Mucosa of stomach (tissue), 1 donor: ENCODE data around the gene MYCT1.
"Not testable (repeated sequence)": the region's sequence is repeated elsewhere in the genome, so short reads cannot be mapped to it uniquely, and the experiment has no call there.

Experiments
- H3K27me3 ChIP-seq: one replicate; pipeline ENCODE4 v1.7.0; 2013; ENCODE audit warnings: mild to moderate bottlenecking, low read length; ENCODE audit not compliant: control insufficient read depth, insufficient read depth
- H3K36me3 ChIP-seq: one replicate; pipeline ENCODE4 v1.7.0; 2013; ENCODE audit warnings: low read length; ENCODE audit not compliant: control insufficient read depth, insufficient read depth
- H3K4me1 ChIP-seq: one replicate; pipeline ENCODE4 v1.7.0; 2013; ENCODE audit warnings: mild to moderate bottlenecking, low read length; ENCODE audit not compliant: control insufficient read depth, insufficient read depth
- H3K4me3 ChIP-seq: one replicate; pipeline ENCODE4 v1.7.0; 2013; ENCODE audit warnings: low read length
- H3K9ac ChIP-seq: one replicate; pipeline ENCODE4 v1.7.0; 2013; ENCODE audit warnings: mild to moderate bottlenecking, low read length, moderate library complexity
- H3K9me3 ChIP-seq: one replicate; pipeline ENCODE4 v1.7.0; 2013; ENCODE audit warnings: mild to moderate bottlenecking, low read length, moderate library complexity; ENCODE audit not compliant: control insufficient read depth
- donor health status: Pancreatic carcinoma.

Gene MYCT1

GRCh38 chr6:152695372-152696045, 2.2 kb upstream of the MYCT1 start:
- no peaks in the 10 kb centered on the region for H3K36me3 ChIP-seq
- no peak overlapping the region for H3K9ac ChIP-seq
- H3K4me3 ChIP-seq, result no peak overlapping the region
- no peaks in the 10 kb centered on the region for H3K4me1 ChIP-seq
- no peaks in the 10 kb centered on the region for H3K9me3 ChIP-seq
- no peaks in the 10 kb centered on the region for H3K27me3 ChIP-seq

GRCh38 chr6:152696522-152696921, 1.2 kb upstream of the MYCT1 start:
- Histone ChIP-seq H3K9me3 (no peaks in the 10 kb centered on the region), H3K4me1 (no peaks in the 10 kb centered on the region), H3K9ac (no peak overlapping the region), H3K27me3 (no peaks in the 10 kb centered on the region), H3K4me3 (no peak overlapping the region), H3K36me3 (no peaks in the 10 kb centered on the region)

- Histone ChIP-seq H3K4me3 (no peak overlapping the region), H3K4me1 (no peaks in the 10 kb centered on the region), H3K36me3 (no peaks in the 10 kb centered on the region), H3K9me3 (no peaks in the 10 kb centered on the region), H3K27me3 (no peaks in the 10 kb centered on the region), H3K9ac (no peak overlapping the region)
Measured at GRCh38 chr6:152698692-152699091, 995 bp downstream of the MYCT1 start.

- H3K27me3 ChIP-seq, result no peaks in the 10 kb centered on the region
- H3K4me3 ChIP-seq, result no peak overlapping the region
- no peaks in the 10 kb centered on the region for H3K4me1 ChIP-seq
- no peaks in the 10 kb centered on the region for H3K36me3 ChIP-seq
- H3K9ac ChIP-seq, result no peak overlapping the region
- no peaks in the 10 kb centered on the region for H3K9me3 ChIP-seq
Measured at GRCh38 chr6:152700427-152700826, 2.7 kb downstream of the MYCT1 start.

- no peak overlapping the region for H3K9ac ChIP-seq
- H3K27me3 ChIP-seq, result no peaks in the 10 kb centered on the region
- no peak overlapping the region for H3K4me3 ChIP-seq
- no peaks in the 10 kb centered on the region for H3K4me1 ChIP-seq
- no peaks in the 10 kb centered on the region for H3K9me3 ChIP-seq
- no peaks in the 10 kb centered on the region for H3K36me3 ChIP-seq
Measured at GRCh38 chr6:152701081-152701862, 3.6 kb downstream of the MYCT1 start.

GRCh38 chr6:152701863-152702401, 4.2 kb downstream of the MYCT1 start:
- Histone ChIP-seq H3K9ac (no peak overlapping the region), H3K27me3 (no peaks in the 10 kb centered on the region), H3K4me1 (no peaks in the 10 kb centered on the region), H3K36me3 (no peaks in the 10 kb centered on the region), H3K9me3 (no peaks in the 10 kb centered on the region), H3K4me3 (no peak overlapping the region)

GRCh38 chr6:152703750-152704149, 6.1 kb downstream of the MYCT1 start:
- not testable (repeated sequence) for H3K36me3 ChIP-seq, H3K4me3 ChIP-seq, H3K27me3 ChIP-seq, H3K9me3 ChIP-seq, H3K9ac ChIP-seq, H3K4me1 ChIP-seq

- Histone ChIP-seq H3K4me1 (no peaks in the 10 kb centered on the region), H3K9ac (no peak overlapping the region), H3K4me3 (no peak overlapping the region), H3K36me3 (no peaks in the 10 kb centered on the region), H3K9me3 (no peaks in the 10 kb centered on the region), H3K27me3 (no peaks in the 10 kb centered on the region)
Measured at GRCh38 chr6:152705327-152705726, 7.6 kb downstream of the MYCT1 start.

- no peaks in the 10 kb centered on the region for H3K4me1 ChIP-seq
- no peaks in the 10 kb centered on the region for H3K9me3 ChIP-seq
- H3K4me3 ChIP-seq, result no peak overlapping the region
- no peaks in the 10 kb centered on the region for H3K36me3 ChIP-seq
- no peaks in the 10 kb centered on the region for H3K27me3 ChIP-seq
- H3K9ac ChIP-seq, result no peak overlapping the region
Measured at GRCh38 chr6:152716322-152716721, 18.6 kb downstream of the MYCT1 start.

GRCh38 chr6:152720974-152721373, 23.3 kb downstream of the MYCT1 start:
- H3K4me3 ChIP-seq, result no peak overlapping the region
- no peaks in the 10 kb centered on the region for H3K9me3 ChIP-seq
- H3K4me1 ChIP-seq, result no peaks in the 10 kb centered on the region
- H3K27me3 ChIP-seq, result no peaks in the 10 kb centered on the region
- no peaks in the 10 kb centered on the region for H3K36me3 ChIP-seq
- no peak overlapping the region for H3K9ac ChIP-seq

- Histone ChIP-seq H3K4me1 (no peaks in the 10 kb centered on the region), H3K9me3 (no peaks in the 10 kb centered on the region), H3K36me3 (no peaks in the 10 kb centered on the region), H3K9ac (no peak overlapping the region), H3K27me3 (no peaks in the 10 kb centered on the region), H3K4me3 (no peak overlapping the region)
Measured at GRCh38 chr6:152721956-152722355, 24.3 kb downstream of the MYCT1 start.

GRCh38 chr6:152723398-152723797, 25.7 kb downstream of the MYCT1 start:
- H3K36me3 ChIP-seq, result no peaks in the 10 kb centered on the region
- H3K4me3 ChIP-seq, result no peak overlapping the region
- H3K9me3 ChIP-seq, result no peaks in the 10 kb centered on the region
- no peaks in the 10 kb centered on the region for H3K27me3 ChIP-seq
- no peak overlapping the region for H3K9ac ChIP-seq
- no peaks in the 10 kb centered on the region for H3K4me1 ChIP-seq
